CD14-positive monocyte (primary cell): ENCODE results near the gene RASSF9. TPM values are rescaled to one million over a fixed set of nuclear protein-coding genes. Genes with fewer than 3 reads are reported as not detected.

Experiments used
- DNase-seq, 3 donors: peaks; one replicate each; pipeline ENCODE4 v3.0.0-alpha.2; 2011 to 2022
- H2AFZ ChIP-seq: 2 replicates; pipeline ENCODE4 v1.6.0; 2012; ENCODE audit warnings: mild to moderate bottlenecking, low read depth, low read length, inconsistent platforms; ENCODE audit not compliant: insufficient read depth, poor library complexity, severe bottlenecking
- H3K27ac ChIP-seq, 2 donors: 1 replicate in 1 of 2; 2 replicates in 1 of 2; pipeline ENCODE4 v1.5.1; 2012 to 2013; ENCODE audit warnings: low read length in 2 of 2, control low read depth in 1 of 2, inconsistent platforms in 1 of 2, low read depth in 1 of 2, mild to moderate bottlenecking in 1 of 2
- H3K27me3 ChIP-seq, 2 donors: one replicate each; pipeline versions ENCODE4 v1.6.0 to v1.6.1; 2011 to 2013; ENCODE audit warnings: low read length in 2 of 2; ENCODE audit not compliant: control insufficient read depth in 2 of 2, insufficient read depth in 2 of 2
- H3K36me3 ChIP-seq, 2 donors: replicated peaks in 1 of 2; 1 replicate in 1 of 2; 2 replicates in 1 of 2; pipeline versions ENCODE4 v1.5.1 to v1.6.1; 2012 to 2013; ENCODE audit warnings: low read length in 2 of 2, control low read depth in 1 of 2, inconsistent platforms in 1 of 2, mild to moderate bottlenecking in 1 of 2; ENCODE audit not compliant: insufficient read depth in 2 of 2, control insufficient read depth in 1 of 2
- H3K4me1 ChIP-seq, 2 donors: 1 replicate in 1 of 2; 2 replicates in 1 of 2; pipeline versions ENCODE4 v1.5.1 to v1.6.1; 2012 to 2013; ENCODE audit warnings: low read length in 2 of 2, control low read depth in 1 of 2, inconsistent platforms in 1 of 2, mild to moderate bottlenecking in 1 of 2, moderate library complexity in 1 of 2; ENCODE audit not compliant: insufficient read depth in 2 of 2, control insufficient read depth in 1 of 2
- H3K4me2 ChIP-seq: replicated peaks from 2 replicates; pipeline ENCODE3; 2012; ENCODE audit warnings: low read length, moderate library complexity, mild to moderate bottlenecking; ENCODE audit not compliant: poor library complexity, severe bottlenecking; ENCODE audit errors: extremely low read depth
- H3K4me3 ChIP-seq, 3 experiments: fragments of 200-600 bp in 1 of 3; sonication (generic) in 1 of 3; replicated peaks in 1 of 3; 1 replicate in 2 of 3; 2 replicates in 1 of 3; pipeline ENCODE4 v1.5.1; 2011 to 2013; ENCODE audit warnings: low read length in 3 of 3, mild to moderate bottlenecking in 3 of 3, control low read depth in 2 of 3, low read depth in 2 of 3, inconsistent platforms in 1 of 3, moderate library complexity in 1 of 3
- H3K79me2 ChIP-seq: 2 replicates; pipeline ENCODE4 v1.6.0; 2012; ENCODE audit warnings: mild to moderate bottlenecking, control low read depth, inconsistent platforms, low read length, moderate library complexity; ENCODE audit not compliant: insufficient read depth
- H3K9ac ChIP-seq: 2 replicates; pipeline ENCODE4 v1.6.0; 2017; ENCODE audit warnings: low read length, mild to moderate bottlenecking; ENCODE audit not compliant: insufficient read depth, poor library complexity, severe bottlenecking
- H3K9me3 ChIP-seq, 2 donors: replicated peaks in 1 of 2; 1 replicate in 1 of 2; 2 replicates in 1 of 2; pipeline versions ENCODE4 v1.5.1 to v1.6.1; 2012 to 2013; ENCODE audit warnings: low read length in 2 of 2, control low read depth in 1 of 2; ENCODE audit not compliant: control insufficient read depth in 1 of 2, insufficient read depth in 1 of 2
- H4K20me1 ChIP-seq: 2 replicates; pipeline ENCODE4 v1.6.0; 2012; ENCODE audit warnings: mild to moderate bottlenecking, low read length, control low read depth, moderate library complexity; ENCODE audit not compliant: insufficient read depth
- H3K27ac Mint-ChIP-seq, 7 donors: one replicate each; pipeline ENCODE4 v1.8.0; 2020; ENCODE audit warnings: mild to moderate bottlenecking in 7 of 7, mixed read lengths in 7 of 7, moderate library complexity in 6 of 7, inconsistent platforms in 2 of 7
- H3K27me3 Mint-ChIP-seq, 3 donors: one replicate each; pipeline ENCODE4 v1.8.0; 2021 to 2022; ENCODE audit warnings: low read depth in 3 of 3, mild to moderate bottlenecking in 3 of 3, mixed read lengths in 3 of 3, moderate library complexity in 3 of 3, inconsistent platforms in 1 of 3
- H3K36me3 Mint-ChIP-seq, 2 donors: one replicate each; pipeline ENCODE4 v1.8.0; 2020; ENCODE audit warnings: mixed read lengths in 2 of 2, inconsistent platforms in 1 of 2, mild to moderate bottlenecking in 1 of 2
- H3K4me1 Mint-ChIP-seq: one replicate; pipeline ENCODE4 v1.8.0; 2020; ENCODE audit warnings: mild to moderate bottlenecking, mixed read lengths
- H3K4me3 Mint-ChIP-seq, 2 donors: one replicate each; pipeline ENCODE4 v1.8.0; 2020; ENCODE audit warnings: mild to moderate bottlenecking in 2 of 2, mixed read lengths in 2 of 2, moderate library complexity in 1 of 2
- H3K9me3 Mint-ChIP-seq, 7 donors: one replicate each; pipeline ENCODE4 v1.8.0; 2020 to 2022; ENCODE audit warnings: mixed read lengths in 7 of 7, mild to moderate bottlenecking in 6 of 7, moderate library complexity in 6 of 7, inconsistent platforms in 2 of 7
- CTCF ChIP-seq: fragments of 200-600 bp; IDR thresholded peaks from one replicate; pipeline ENCODE4 v1.8.0; 2022; ENCODE audit warnings: antibody characterized with exemption, mild to moderate bottlenecking
- intact Hi-C, 2 donors: fragments of 100-400 bp; cut with micrococcal nuclease; formaldehyde crosslinking; loops; one replicate each; pipeline versions ENCODE4 v1.15.0 to v1.15.1; 2023
- polyA plus RNA-seq, 3 donors: library from polyadenylated mRNA; depleted of rRNA in 1 of 3; unstranded in 2 of 3; stranded (reverse) in 1 of 3; fragments of 300-500 nt in 2 of 3; fragments of >200 nt in 1 of 3; fragmentation: Illumina TruSeq in 2 of 3; gene quantifications; 1 replicate in 2 of 3; 2 replicates in 1 of 3; pipeline ENCODE4 v1.2.3, GENCODE V29; 2012 to 2021

The RASSF9 gene
- polyA plus RNA-seq, 3 donors, result not detected

- H3K27me3 ChIP-seq, result no peaks in the 10 kb centered on the region
- no peak overlapping the region for H3K9ac ChIP-seq
- DNase-seq, result no peak
- no peaks in the 10 kb centered on the region for H3K79me2 ChIP-seq
- no peaks in the 10 kb centered on the region for H3K36me3 ChIP-seq
- no peak overlapping the region for H3K4me3 ChIP-seq
- no peaks in the 10 kb centered on the region for H3K9me3 ChIP-seq
- H3K4me1 ChIP-seq, result no peaks in the 10 kb centered on the region
- H3K4me2 ChIP-seq, result no peak overlapping the region
- Mint-ChIP-seq H3K9me3 (peaks cover 0 to 4% (median 3%) of the 10 kb centered on the region in 7 donors), H3K4me1 (no peaks in the 10 kb centered on the region), H3K27me3 (no peaks in the 10 kb centered on the region), H3K4me3 (no peak overlapping the region), H3K36me3 (no peaks in the 10 kb centered on the region), H3K27ac (no peak overlapping the region)
- no peak for TF ChIP-seq CTCF
- no peaks in the 10 kb centered on the region for H4K20me1 ChIP-seq
- H3K27ac ChIP-seq, result no peak overlapping the region
- no peak overlapping the region for H2AFZ ChIP-seq
- intact Hi-C loops, result no loop called here
These were observed 21.5 kb downstream of the RASSF9 start for GRCh38 chr12:85814741-85815140.

GRCh38 chr12:85814071-85814470, 22.1 kb downstream of the RASSF9 start:
- no peak for TF ChIP-seq CTCF
- H3K4me3 Mint-ChIP-seq, result no peak overlapping the region

More at GRCh38 chr12:85814071-85814470, 22.1 kb downstream of the RASSF9 start:
- Mint-ChIP-seq H3K36me3 (no peaks in the 10 kb centered on the region), H3K27me3 (no peaks in the 10 kb centered on the region), H3K27ac (no peak overlapping the region), H3K9me3 (peaks cover 0 to 4% (median 3%) of the 10 kb centered on the region in 7 donors), H3K4me1 (no peaks in the 10 kb centered on the region)
- no peak overlapping the region for H3K9ac ChIP-seq
- H3K36me3 ChIP-seq, result no peaks in the 10 kb centered on the region
- intact Hi-C loops, result no loop called here
- DNase-seq, result no peak
- H3K4me3 ChIP-seq, result no peak overlapping the region
- H2AFZ ChIP-seq, result no peak overlapping the region
- no peaks in the 10 kb centered on the region for H4K20me1 ChIP-seq
- H3K4me2 ChIP-seq, result no peak overlapping the region
- H3K9me3 ChIP-seq, result no peaks in the 10 kb centered on the region
- H3K27ac ChIP-seq, result no peak overlapping the region
- H3K4me1 ChIP-seq, result no peaks in the 10 kb centered on the region
- no peaks in the 10 kb centered on the region for H3K27me3 ChIP-seq
- H3K79me2 ChIP-seq, result no peaks in the 10 kb centered on the region
